Liver (tissue), 9 donors: Measurements from ENCODE around the gene DYSF. TPM values are rescaled to one million over a fixed set of nuclear protein-coding genes. Genes with fewer than 3 reads are reported as not detected.

Source experiments
- DNase-seq: peaks from one replicate; pipeline ENCODE4 v3.0.0-alpha.2; 2017; ENCODE audit warnings: low spot score
- H3K27ac ChIP-seq, 2 donors: one replicate each; pipeline ENCODE4 v1.7.0; 2013; ENCODE audit warnings: inconsistent platforms in 2 of 2, low read length in 2 of 2, control low read depth in 1 of 2, low read depth in 1 of 2, mild to moderate bottlenecking in 1 of 2
- H3K27me3 ChIP-seq, 4 donors: one replicate each; pipeline versions ENCODE4 v1.6.1 to v1.7.0; 2013; ENCODE audit warnings: low read length in 3 of 4, inconsistent platforms in 1 of 4, mild to moderate bottlenecking in 1 of 4, moderate library complexity in 1 of 4; ENCODE audit not compliant: control insufficient read depth in 4 of 4, insufficient read depth in 4 of 4
- H3K36me3 ChIP-seq, 4 donors: one replicate each; pipeline versions ENCODE4 v1.6.1 to v1.7.0; 2013; ENCODE audit warnings: low read length in 3 of 4, mild to moderate bottlenecking in 3 of 4, low read depth in 1 of 4, moderate library complexity in 1 of 4; ENCODE audit not compliant: control insufficient read depth in 4 of 4, insufficient read depth in 3 of 4
- H3K4me1 ChIP-seq, 4 donors: one replicate each; pipeline versions ENCODE4 v1.6.1 to v1.7.0; 2013; ENCODE audit warnings: low read length in 3 of 4, mild to moderate bottlenecking in 3 of 4, moderate library complexity in 1 of 4; ENCODE audit not compliant: control insufficient read depth in 4 of 4, insufficient read depth in 4 of 4
- H3K4me3 ChIP-seq, 3 donors: one replicate each; pipeline versions ENCODE4 v1.6.1 to v1.7.0; 2013; ENCODE audit warnings: low read length in 3 of 3, control low read depth in 1 of 3, low read depth in 1 of 3, mild to moderate bottlenecking in 1 of 3
- H3K9ac ChIP-seq, 2 donors: one replicate each; pipeline ENCODE4 v1.7.0; 2013; ENCODE audit warnings: low read length in 2 of 2, mild to moderate bottlenecking in 2 of 2, moderate library complexity in 2 of 2, control low read depth in 1 of 2, low read depth in 1 of 2
- H3K9me3 ChIP-seq, 4 donors: one replicate each; pipeline versions ENCODE4 v1.6.1 to v1.7.0; 2013; ENCODE audit warnings: low read length in 3 of 4; ENCODE audit not compliant: control insufficient read depth in 4 of 4
- EGR1 ChIP-seq, 2 donors: IDR thresholded peaks; 2 replicates each; pipeline ENCODE4 v1.6.1; 2016 to 2018; ENCODE audit warnings: antibody characterized with exemption in 2 of 2, low read depth in 2 of 2
- FOXA1 ChIP-seq: IDR thresholded peaks from 2 replicates; pipeline ENCODE4 v1.6.1; 2016; ENCODE audit warnings: antibody characterized with exemption
- FOXA2 ChIP-seq: IDR thresholded peaks from 2 replicates; pipeline ENCODE4 v1.6.1; 2016; ENCODE audit warnings: antibody characterized with exemption
- GABPA ChIP-seq, 2 donors: IDR thresholded peaks in 1 of 2; conservative IDR thresholded peaks in 1 of 2; 2 replicates each; pipeline ENCODE4 v1.6.1; 2016; ENCODE audit warnings: antibody characterized with exemption in 2 of 2, mild to moderate bottlenecking in 1 of 2, moderate library complexity in 1 of 2
- HNF4A ChIP-seq, 2 donors: conservative IDR thresholded peaks; 2 replicates each; pipeline ENCODE4 v1.6.1; 2016; ENCODE audit warnings: antibody characterized with exemption in 2 of 2, mild to moderate bottlenecking in 2 of 2
- HNF4G ChIP-seq: IDR thresholded peaks from 2 replicates; pipeline ENCODE4 v1.6.1; 2016; ENCODE audit warnings: antibody characterized with exemption
- JUND ChIP-seq, 2 donors: IDR thresholded peaks; 2 replicates each; pipeline ENCODE4 v1.6.1; 2016; ENCODE audit warnings: antibody characterized with exemption in 2 of 2
- NR2F2 ChIP-seq: IDR thresholded peaks from 2 replicates; pipeline ENCODE4 v1.6.1; 2016; ENCODE audit warnings: antibody characterized with exemption
- RAD21 ChIP-seq, 2 donors: IDR thresholded peaks; 2 replicates each; pipeline ENCODE4 v1.6.1; 2016; ENCODE audit warnings: antibody characterized with exemption in 2 of 2, mild to moderate bottlenecking in 2 of 2
- RXRA ChIP-seq, 2 donors: IDR thresholded peaks; 2 replicates each; pipeline ENCODE4 v1.6.1; 2017 to 2018; ENCODE audit warnings: antibody characterized with exemption in 2 of 2, mild to moderate bottlenecking in 1 of 2
- SP1 ChIP-seq: IDR thresholded peaks from 2 replicates; pipeline ENCODE4 v1.6.1; 2018; ENCODE audit warnings: antibody characterized with exemption, mild to moderate bottlenecking
- TAF1 ChIP-seq: conservative IDR thresholded peaks from 2 replicates; pipeline ENCODE4 v1.6.1; 2016; ENCODE audit warnings: antibody characterized with exemption, mild to moderate bottlenecking
- YY1 ChIP-seq: IDR thresholded peaks from 2 replicates; pipeline ENCODE4 v1.6.1; 2016; ENCODE audit warnings: antibody characterized with exemption, mild to moderate bottlenecking
- WGBS: extraction: QIAGEN DNeasy Blood & Tissue Kit; methylation state at CpG from one replicate; pipeline ENCODE4 v1.1.7; 2013; 5-methylcytosine and 5-hydroxymethylcytosine counted together
- polyA plus RNA-seq, 2 donors: library from polyadenylated mRNA; stranded (reverse) in 1 of 2; unstranded in 1 of 2; fragments of 200-250 nt in 1 of 2; fragments of >200 nt in 1 of 2; fragmentation: Nextera tagmentation in 1 of 2; extraction: Ambion mirVana in 1 of 2; gene quantifications; one replicate each; pipeline versions ENCODE4 v1.2.1 to v1.2.3, GENCODE V29; 2013 to 2015
- total RNA-seq, 2 donors: library from RNA; depleted of rRNA; stranded (reverse); fragments of >200 nt; gene quantifications; one replicate each; pipeline ENCODE4 v1.2.3, GENCODE V29; 2014
- TF ChIP-seq, protein P1 (sequence below): IDR thresholded peaks from 2 replicates; pipeline ENCODE4 v1.6.1; 2016; ENCODE audit warnings: antibody characterized with exemption
- TF ChIP-seq, protein P2 (sequence below): IDR thresholded peaks from 2 replicates; pipeline ENCODE4 v1.6.1; 2016; ENCODE audit warnings: antibody characterized with exemption, mild to moderate bottlenecking
- TF ChIP-seq, protein P3 (sequence below): IDR thresholded peaks from 2 replicates; pipeline ENCODE4 v1.6.1; 2016; ENCODE audit warnings: antibody characterized with exemption
- TF ChIP-seq, protein P4 (sequence below): IDR thresholded peaks from 2 replicates; pipeline ENCODE4 v1.6.1; 2016; ENCODE audit warnings: antibody characterized with exemption
- TF ChIP-seq, protein P5 (sequence below): fragments of 150-350 bp; IDR thresholded peaks from 2 replicates; pipeline ENCODE4 v1.5.1; 2017; ENCODE audit warnings: improper control_type of control experiment, low read depth, low read length; ENCODE audit not compliant: missing input control
- donor health status: healthy.
- donor health status: healthy.
- donor health status: healthy.
- donor health status: healthy.
- donor health status: healthy.

Gene DYSF
- total and polyA plus RNA-seq, 4 donors: 8.5 to 20.8 (median 13.6) TPM

DNA sequence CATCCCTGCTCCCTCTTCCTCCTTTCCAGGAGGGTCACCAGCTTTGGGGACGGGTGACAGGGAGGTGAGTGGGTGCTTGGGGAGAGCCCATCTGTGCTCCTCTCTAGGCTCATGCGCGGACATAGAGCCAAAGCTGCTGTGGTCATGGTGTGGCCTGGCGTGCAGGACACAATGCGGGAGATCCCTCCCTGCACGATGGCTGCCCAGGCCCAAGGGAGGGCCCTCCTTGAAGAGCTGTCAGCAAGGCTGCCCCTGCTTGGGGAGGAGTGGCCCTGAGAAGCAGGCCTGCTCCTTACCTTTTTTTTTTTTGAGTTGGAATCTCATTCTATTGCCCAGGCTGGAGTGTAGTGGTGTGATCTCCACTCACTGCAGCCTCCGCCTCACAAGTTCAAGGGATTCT is 111.4 kb downstream of the DYSF start:
- H3K4me3 ChIP-seq: no peak overlapping the region
- peaks cover 0 to 2% (median 0%) of the 10 kb centered on the region in 4 donors for H3K4me1 ChIP-seq
- H3K36me3 ChIP-seq: peaks cover 0 to 20% (median 9%) of the 10 kb centered on the region in 4 donors
- H3K9me3 ChIP-seq: no peaks in the 10 kb centered on the region
- H3K9ac ChIP-seq: no peak overlapping the region
- H3K27ac ChIP-seq: no peak overlapping the region
- no peaks in the 10 kb centered on the region for H3K27me3 ChIP-seq
- no peak for TF ChIP-seq HNF4A (conservative IDR thresholded peaks at IDR 0.05)
- no peak for TF ChIP-seq RAD21 (IDR thresholded peaks at IDR 0.05)
- TF ChIP-seq, protein P1, sequence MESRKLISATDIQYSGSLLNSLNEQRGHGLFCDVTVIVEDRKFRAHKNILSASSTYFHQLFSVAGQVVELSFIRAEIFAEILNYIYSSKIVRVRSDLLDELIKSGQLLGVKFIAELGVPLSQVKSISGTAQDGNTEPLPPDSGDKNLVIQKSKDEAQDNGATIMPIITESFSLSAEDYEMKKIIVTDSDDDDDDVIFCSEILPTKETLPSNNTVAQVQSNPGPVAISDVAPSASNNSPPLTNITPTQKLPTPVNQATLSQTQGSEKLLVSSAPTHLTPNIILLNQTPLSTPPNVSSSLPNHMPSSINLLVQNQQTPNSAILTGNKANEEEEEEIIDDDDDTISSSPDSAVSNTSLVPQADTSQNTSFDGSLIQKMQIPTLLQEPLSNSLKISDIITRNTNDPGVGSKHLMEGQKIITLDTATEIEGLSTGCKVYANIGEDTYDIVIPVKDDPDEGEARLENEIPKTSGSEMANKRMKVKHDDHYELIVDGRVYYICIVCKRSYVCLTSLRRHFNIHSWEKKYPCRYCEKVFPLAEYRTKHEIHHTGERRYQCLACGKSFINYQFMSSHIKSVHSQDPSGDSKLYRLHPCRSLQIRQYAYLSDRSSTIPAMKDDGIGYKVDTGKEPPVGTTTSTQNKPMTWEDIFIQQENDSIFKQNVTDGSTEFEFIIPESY: no peak
- TF ChIP-seq RXRA (IDR thresholded peaks at IDR 0.05): no peak
- TF ChIP-seq YY1: no peak
- TF ChIP-seq, protein P2, sequence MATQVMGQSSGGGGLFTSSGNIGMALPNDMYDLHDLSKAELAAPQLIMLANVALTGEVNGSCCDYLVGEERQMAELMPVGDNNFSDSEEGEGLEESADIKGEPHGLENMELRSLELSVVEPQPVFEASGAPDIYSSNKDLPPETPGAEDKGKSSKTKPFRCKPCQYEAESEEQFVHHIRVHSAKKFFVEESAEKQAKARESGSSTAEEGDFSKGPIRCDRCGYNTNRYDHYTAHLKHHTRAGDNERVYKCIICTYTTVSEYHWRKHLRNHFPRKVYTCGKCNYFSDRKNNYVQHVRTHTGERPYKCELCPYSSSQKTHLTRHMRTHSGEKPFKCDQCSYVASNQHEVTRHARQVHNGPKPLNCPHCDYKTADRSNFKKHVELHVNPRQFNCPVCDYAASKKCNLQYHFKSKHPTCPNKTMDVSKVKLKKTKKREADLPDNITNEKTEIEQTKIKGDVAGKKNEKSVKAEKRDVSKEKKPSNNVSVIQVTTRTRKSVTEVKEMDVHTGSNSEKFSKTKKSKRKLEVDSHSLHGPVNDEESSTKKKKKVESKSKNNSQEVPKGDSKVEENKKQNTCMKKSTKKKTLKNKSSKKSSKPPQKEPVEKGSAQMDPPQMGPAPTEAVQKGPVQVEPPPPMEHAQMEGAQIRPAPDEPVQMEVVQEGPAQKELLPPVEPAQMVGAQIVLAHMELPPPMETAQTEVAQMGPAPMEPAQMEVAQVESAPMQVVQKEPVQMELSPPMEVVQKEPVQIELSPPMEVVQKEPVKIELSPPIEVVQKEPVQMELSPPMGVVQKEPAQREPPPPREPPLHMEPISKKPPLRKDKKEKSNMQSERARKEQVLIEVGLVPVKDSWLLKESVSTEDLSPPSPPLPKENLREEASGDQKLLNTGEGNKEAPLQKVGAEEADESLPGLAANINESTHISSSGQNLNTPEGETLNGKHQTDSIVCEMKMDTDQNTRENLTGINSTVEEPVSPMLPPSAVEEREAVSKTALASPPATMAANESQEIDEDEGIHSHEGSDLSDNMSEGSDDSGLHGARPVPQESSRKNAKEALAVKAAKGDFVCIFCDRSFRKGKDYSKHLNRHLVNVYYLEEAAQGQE: no peak
- no peak for TF ChIP-seq SP1
- no peak for TF ChIP-seq EGR1 (IDR thresholded peaks at IDR 0.05; ENCODE audit: low read depth in 2 of 2)
- TF ChIP-seq, protein P3, sequence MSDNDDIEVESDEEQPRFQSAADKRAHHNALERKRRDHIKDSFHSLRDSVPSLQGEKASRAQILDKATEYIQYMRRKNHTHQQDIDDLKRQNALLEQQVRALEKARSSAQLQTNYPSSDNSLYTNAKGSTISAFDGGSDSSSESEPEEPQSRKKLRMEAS: no peak
- no peak for TF ChIP-seq FOXA1
- TF ChIP-seq, protein P4, sequence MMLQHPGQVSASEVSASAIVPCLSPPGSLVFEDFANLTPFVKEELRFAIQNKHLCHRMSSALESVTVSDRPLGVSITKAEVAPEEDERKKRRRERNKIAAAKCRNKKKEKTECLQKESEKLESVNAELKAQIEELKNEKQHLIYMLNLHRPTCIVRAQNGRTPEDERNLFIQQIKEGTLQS: no peak
- TF ChIP-seq TAF1: no peak
- TF ChIP-seq, protein P5, sequence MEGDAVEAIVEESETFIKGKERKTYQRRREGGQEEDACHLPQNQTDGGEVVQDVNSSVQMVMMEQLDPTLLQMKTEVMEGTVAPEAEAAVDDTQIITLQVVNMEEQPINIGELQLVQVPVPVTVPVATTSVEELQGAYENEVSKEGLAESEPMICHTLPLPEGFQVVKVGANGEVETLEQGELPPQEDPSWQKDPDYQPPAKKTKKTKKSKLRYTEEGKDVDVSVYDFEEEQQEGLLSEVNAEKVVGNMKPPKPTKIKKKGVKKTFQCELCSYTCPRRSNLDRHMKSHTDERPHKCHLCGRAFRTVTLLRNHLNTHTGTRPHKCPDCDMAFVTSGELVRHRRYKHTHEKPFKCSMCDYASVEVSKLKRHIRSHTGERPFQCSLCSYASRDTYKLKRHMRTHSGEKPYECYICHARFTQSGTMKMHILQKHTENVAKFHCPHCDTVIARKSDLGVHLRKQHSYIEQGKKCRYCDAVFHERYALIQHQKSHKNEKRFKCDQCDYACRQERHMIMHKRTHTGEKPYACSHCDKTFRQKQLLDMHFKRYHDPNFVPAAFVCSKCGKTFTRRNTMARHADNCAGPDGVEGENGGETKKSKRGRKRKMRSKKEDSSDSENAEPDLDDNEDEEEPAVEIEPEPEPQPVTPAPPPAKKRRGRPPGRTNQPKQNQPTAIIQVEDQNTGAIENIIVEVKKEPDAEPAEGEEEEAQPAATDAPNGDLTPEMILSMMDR: no peak
- TF ChIP-seq NR2F2: no peak
- TF ChIP-seq JUND (IDR thresholded peaks at IDR 0.05): no peak
- no peak for TF ChIP-seq GABPA (IDR thresholded peaks at IDR 0.05 in 1 of 2, conservative IDR thresholded peaks at IDR 0.05 in 1 of 2)
- TF ChIP-seq FOXA2: no peak
- no peak for TF ChIP-seq HNF4G
- 98% methylated on average over 7 of the region's 7 CpGs for WGBS
- DNase-seq: no peak
